ENCODE measurements around the gene NSG1. TPM values are rescaled to one million over a fixed set of nuclear protein-coding genes. Genes with fewer than 3 reads are reported as not detected.

Gene NSG1
- total and polyA plus RNA-seq, 7 experiments from 2014 or later: 0.53 to 24.5 (median 19.5) TPM

DNA sequence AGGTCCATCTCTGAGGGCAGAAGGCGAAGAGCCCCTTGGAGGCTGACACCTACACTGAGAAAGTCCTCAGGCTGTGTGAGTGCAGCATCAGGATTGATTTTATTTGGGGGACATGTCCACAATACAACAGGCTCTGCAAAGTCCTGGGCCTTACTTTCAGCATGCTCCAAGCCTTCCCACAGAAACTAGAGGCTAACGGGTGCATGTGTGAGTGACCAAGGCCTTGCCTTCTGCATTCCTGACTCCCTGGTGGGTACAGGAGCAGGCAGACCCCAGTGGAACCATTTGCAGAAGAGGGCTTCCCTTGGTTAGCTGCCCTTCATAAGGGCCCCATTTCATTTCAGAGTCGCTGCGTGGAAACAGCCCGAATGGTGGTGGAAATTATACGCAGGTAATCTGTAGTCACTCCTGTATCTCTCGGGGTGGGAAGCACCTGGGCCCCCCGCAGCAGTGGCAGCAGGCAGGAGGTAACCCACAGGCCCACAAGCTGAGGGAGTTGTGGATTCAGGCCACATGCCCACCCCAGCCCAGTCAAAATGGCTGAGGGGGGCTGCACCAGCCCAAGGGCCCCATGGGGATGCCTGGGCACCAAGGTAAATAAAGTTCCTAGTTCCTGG is 37.7 kb downstream of the NSG1 start:
- Mint-ChIP-seq H3K4me1 (peaks cover 0 to 9% (median 4%) of the 10 kb centered on the region in 7 donors), H3K9me3 (peaks cover 0 to 1% (median 0%) of the 10 kb centered on the region in 11 donors), H3K36me3 (peaks cover 0 to 40% (median 12%) of the 10 kb centered on the region in 5 donors), H3K4me3 (no peak overlapping the region), H3K27me3 (no peaks in the 10 kb centered on the region), H3K27ac (peak overlapping the region in 1 of 9 donors; percentile 21)
- POLR2A ChIA-PET: no interaction called here
- no peak for DNase-seq
- H3K27ac ChIP-seq (ENCODE audit: low read depth, low read length): no peak overlapping the region
- ATAC-seq: no peak
- H3K4me1 ChIP-seq (ENCODE audit: control insufficient read depth in 2 of 2, insufficient read depth in 2 of 2, low read length in 2 of 2): no peaks in the 10 kb centered on the region
- H3K9me3 ChIP-seq (ENCODE audit: control insufficient read depth in 2 of 3, low read length in 3 of 3): no peaks in the 10 kb centered on the region
- CTCF ChIA-PET: interaction anchor here (0.9 kb wide), 1 partner anchor 173 kb away, joined by 3 read pairs; no protein-coding TSS in a partner anchor
- peaks cover 0 to 50% (median 0%) of the 10 kb centered on the region in 3 experiments for H3K36me3 ChIP-seq (ENCODE audit: control insufficient read depth in 2 of 3, insufficient read depth in 3 of 3, low read length in 3 of 3)
- H3K4me3 ChIP-seq (ENCODE audit: low read length): no peak overlapping the region
- no peaks in the 10 kb centered on the region for H3K27me3 ChIP-seq (ENCODE audit: control insufficient read depth in 2 of 2, insufficient read depth in 2 of 2, low read length in 2 of 2)
- intact Hi-C loops (cut with micrococcal nuclease): no loop called here

- no peak for DNase-seq
- H3K4me1 ChIP-seq (ENCODE audit: control insufficient read depth in 2 of 2, insufficient read depth in 2 of 2, low read length in 2 of 2): no peaks in the 10 kb centered on the region
- H3K27ac Mint-ChIP-seq: peak overlapping the region in 1 of 9 donors; percentile 21
- no peak overlapping the region for H3K27ac ChIP-seq (ENCODE audit: low read depth, low read length)
- intact Hi-C loops (cut with micrococcal nuclease): no loop called here
- peaks cover 0 to 35% (median 6%) of the 10 kb centered on the region in 5 donors for H3K36me3 Mint-ChIP-seq
- ChIA-PET CTCF (interaction anchor here (0.6 to 0.9 kb wide), 2 partner anchors 41 to 174 kb away, joined by 3 read pairs; no protein-coding TSS in a partner anchor), POLR2A (interaction anchor here (1.0 kb wide), 1 partner anchor 173 kb away, joined by 3 read pairs; no protein-coding TSS in a partner anchor)
- no peaks in the 10 kb centered on the region for H3K27me3 ChIP-seq (ENCODE audit: control insufficient read depth in 2 of 2, insufficient read depth in 2 of 2, low read length in 2 of 2)
- no peak for ATAC-seq
- no peaks in the 10 kb centered on the region for H3K9me3 ChIP-seq (ENCODE audit: control insufficient read depth in 2 of 3, low read length in 3 of 3)
- no peak overlapping the region for H3K4me3 ChIP-seq (ENCODE audit: low read length)
- H3K4me1 Mint-ChIP-seq: peaks cover 0 to 5% (median 0%) of the 10 kb centered on the region in 7 donors
- H3K36me3 ChIP-seq (ENCODE audit: control insufficient read depth in 2 of 3, insufficient read depth in 3 of 3, low read length in 3 of 3): peaks cover 0 to 44% (median 0%) of the 10 kb centered on the region in 3 experiments
- H3K27me3 Mint-ChIP-seq: no peaks in the 10 kb centered on the region
- H3K4me3 Mint-ChIP-seq: no peak overlapping the region
- peaks cover 0 to 1% (median 0%) of the 10 kb centered on the region in 11 donors for H3K9me3 Mint-ChIP-seq
Observed at GRCh38 chr4:4425119-4425690, 38.3 kb downstream of the NSG1 start.

GRCh38 chr4:4425696-4426095 is 38.8 kb downstream of the NSG1 start:
- intact Hi-C loops (cut with micrococcal nuclease): no loop called here
- Mint-ChIP-seq H3K9me3 (peaks cover 0 to 1% (median 0%) of the 10 kb centered on the region in 11 donors), H3K27me3 (no peaks in the 10 kb centered on the region), H3K4me3 (no peak overlapping the region), H3K36me3 (peaks cover 0 to 33% (median 5%) of the 10 kb centered on the region in 5 donors), H3K4me1 (peaks cover 0 to 8% (median 3%) of the 10 kb centered on the region in 7 donors), H3K27ac (peak overlapping the region in 2 of 9 donors; percentile 31 to 50)
- ATAC-seq: no peak
- ChIA-PET POLR2A (interaction anchor here (1.0 kb wide), 1 partner anchor 174 kb away, joined by 3 read pairs; no protein-coding TSS in a partner anchor), CTCF (interaction anchor here (0.6 kb wide), 1 partner anchor 42 kb away, joined by 3 read pairs; no protein-coding TSS in a partner anchor)
- H3K4me1 ChIP-seq (ENCODE audit: control insufficient read depth in 2 of 2, insufficient read depth in 2 of 2, low read length in 2 of 2): no peaks in the 10 kb centered on the region
- no peak overlapping the region for H3K27ac ChIP-seq (ENCODE audit: low read depth, low read length)
- H3K27me3 ChIP-seq (ENCODE audit: control insufficient read depth in 2 of 2, insufficient read depth in 2 of 2, low read length in 2 of 2): no peaks in the 10 kb centered on the region
- peaks cover 0 to 39% (median 0%) of the 10 kb centered on the region in 3 experiments for H3K36me3 ChIP-seq (ENCODE audit: control insufficient read depth in 2 of 3, insufficient read depth in 3 of 3, low read length in 3 of 3)
- H3K4me3 ChIP-seq (ENCODE audit: low read length): no peak overlapping the region
- peak in 1 of 9 donors; percentile 13 for DNase-seq
- no peaks in the 10 kb centered on the region for H3K9me3 ChIP-seq (ENCODE audit: control insufficient read depth in 2 of 3, low read length in 3 of 3)

DNA sequence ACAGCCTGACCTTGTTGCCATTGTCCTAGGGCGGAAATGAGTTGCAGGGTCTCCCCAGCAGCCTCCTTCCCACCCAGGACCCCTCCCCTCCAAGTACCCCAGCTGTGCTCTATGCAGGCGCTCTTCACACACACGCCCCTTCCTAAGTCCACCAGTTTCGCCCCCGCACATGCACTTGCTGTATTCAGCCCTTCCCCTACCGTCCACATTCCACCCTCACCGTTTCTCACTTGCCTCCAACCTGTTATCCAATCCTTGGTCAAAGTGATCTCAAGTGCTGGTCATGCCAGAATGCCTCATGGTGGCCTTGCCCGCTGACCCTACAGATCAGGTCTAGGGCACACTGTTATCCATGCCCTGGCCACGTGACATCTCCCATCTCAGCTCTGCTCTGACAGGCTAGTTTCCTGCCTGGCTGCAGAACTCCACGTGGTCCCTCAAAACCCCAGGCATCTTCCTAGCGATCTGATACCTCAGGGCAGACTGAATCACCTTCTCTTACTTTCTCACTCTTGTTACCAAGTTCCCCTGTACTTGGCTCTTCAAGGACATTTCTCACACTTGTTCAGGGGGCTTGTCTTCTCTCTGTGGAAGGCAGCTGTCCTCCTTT is 39.7 kb downstream of the NSG1 start:
- Mint-ChIP-seq H3K27me3 (no peaks in the 10 kb centered on the region), H3K27ac (peak overlapping the region in 2 of 9 donors; percentile 23 to 66), H3K9me3 (peaks cover 0 to 1% (median 0%) of the 10 kb centered on the region in 11 donors), H3K36me3 (peaks cover 0 to 27% (median 0%) of the 10 kb centered on the region in 5 donors), H3K4me1 (peaks cover 0 to 6% (median 3%) of the 10 kb centered on the region in 7 donors), H3K4me3 (no peak overlapping the region)
- ChIA-PET CTCF (no interaction called here), POLR2A (no interaction called here)
- intact Hi-C loops (cut with micrococcal nuclease): no loop called here
- ATAC-seq (no peak), DNase-seq (no peak)
- Histone ChIP-seq H3K27me3 (ENCODE audit: control insufficient read depth in 2 of 2, insufficient read depth in 2 of 2, low read length in 2 of 2) (no peaks in the 10 kb centered on the region), H3K4me1 (ENCODE audit: control insufficient read depth in 2 of 2, insufficient read depth in 2 of 2, low read length in 2 of 2) (no peaks in the 10 kb centered on the region), H3K4me3 (ENCODE audit: low read length) (no peak overlapping the region), H3K9me3 (ENCODE audit: control insufficient read depth in 2 of 3, low read length in 3 of 3) (no peaks in the 10 kb centered on the region), H3K36me3 (ENCODE audit: control insufficient read depth in 2 of 3, insufficient read depth in 3 of 3, low read length in 3 of 3) (peaks cover 0 to 31% (median 0%) of the 10 kb centered on the region in 3 experiments), H3K27ac (ENCODE audit: low read depth, low read length) (no peak overlapping the region)

GRCh38 chr4:4427121-4427870 is 40.4 kb downstream of the NSG1 start:
- Histone ChIP-seq H3K4me3 (ENCODE audit: low read length) (no peak overlapping the region), H3K9me3 (ENCODE audit: control insufficient read depth in 2 of 3, low read length in 3 of 3) (no peaks in the 10 kb centered on the region), H3K4me1 (ENCODE audit: control insufficient read depth in 2 of 2, insufficient read depth in 2 of 2, low read length in 2 of 2) (no peaks in the 10 kb centered on the region), H3K27me3 (ENCODE audit: control insufficient read depth in 2 of 2, insufficient read depth in 2 of 2, low read length in 2 of 2) (no peaks in the 10 kb centered on the region), H3K36me3 (ENCODE audit: control insufficient read depth in 2 of 3, insufficient read depth in 3 of 3, low read length in 3 of 3) (peaks cover 0 to 26% (median 0%) of the 10 kb centered on the region in 3 experiments), H3K27ac (ENCODE audit: low read depth, low read length) (no peak overlapping the region)
- H3K36me3 Mint-ChIP-seq: peaks cover 0 to 24% (median 0%) of the 10 kb centered on the region in 5 donors
- H3K27me3 Mint-ChIP-seq: no peaks in the 10 kb centered on the region
- CTCF ChIA-PET: no interaction called here
- DNase-seq (no peak), ATAC-seq (no peak)
- intact Hi-C loops (cut with micrococcal nuclease): no loop called here
- no peak overlapping the region for H3K27ac Mint-ChIP-seq
- peaks cover 0 to 6% (median 3%) of the 10 kb centered on the region in 7 donors for H3K4me1 Mint-ChIP-seq
- no peak overlapping the region for H3K4me3 Mint-ChIP-seq
- H3K9me3 Mint-ChIP-seq: peaks cover 0 to 1% (median 0%) of the 10 kb centered on the region in 11 donors
- POLR2A ChIA-PET: no interaction called here

DNA sequence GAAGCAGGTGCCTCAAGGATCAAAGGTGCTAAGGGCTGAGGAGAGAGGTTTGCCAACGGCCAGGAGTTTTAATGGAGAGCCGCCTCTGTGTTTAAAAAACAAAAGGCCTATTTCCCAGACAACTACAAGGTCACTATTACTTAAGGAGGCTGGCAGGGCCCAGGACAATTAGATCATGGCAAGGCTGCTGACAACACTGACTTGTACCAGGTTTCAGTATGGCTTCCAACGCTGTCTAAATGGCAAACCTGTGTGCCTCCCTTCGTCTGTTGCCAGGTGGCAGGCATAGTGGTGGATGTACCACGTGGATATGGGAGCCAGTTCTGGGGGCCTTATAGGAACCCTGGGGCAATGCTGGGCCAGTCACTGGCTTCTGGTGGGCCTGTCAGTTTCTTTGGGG is 41.0 kb downstream of the NSG1 start:
- Histone ChIP-seq H3K4me3 (ENCODE audit: low read length) (no peak overlapping the region), H3K4me1 (ENCODE audit: control insufficient read depth in 2 of 2, insufficient read depth in 2 of 2, low read length in 2 of 2) (no peaks in the 10 kb centered on the region), H3K36me3 (ENCODE audit: control insufficient read depth in 2 of 3, insufficient read depth in 3 of 3, low read length in 3 of 3) (peaks cover 0 to 22% (median 0%) of the 10 kb centered on the region in 3 experiments), H3K9me3 (ENCODE audit: control insufficient read depth in 2 of 3, low read length in 3 of 3) (no peaks in the 10 kb centered on the region), H3K27me3 (ENCODE audit: control insufficient read depth in 2 of 2, insufficient read depth in 2 of 2, low read length in 2 of 2) (no peaks in the 10 kb centered on the region), H3K27ac (ENCODE audit: low read depth, low read length) (no peak overlapping the region)
- ATAC-seq (no peak), DNase-seq (peak in 1 of 9 donors; percentile 8)
- no peaks in the 10 kb centered on the region for H3K27me3 Mint-ChIP-seq
- CTCF ChIA-PET: no interaction called here
- intact Hi-C loops (cut with micrococcal nuclease): no loop called here
- H3K4me3 Mint-ChIP-seq: no peak overlapping the region
- POLR2A ChIA-PET: no interaction called here
- H3K4me1 Mint-ChIP-seq: peaks cover 0 to 6% (median 3%) of the 10 kb centered on the region in 7 donors
- H3K9me3 Mint-ChIP-seq: peaks cover 0 to 1% (median 0%) of the 10 kb centered on the region in 11 donors
- H3K36me3 Mint-ChIP-seq: peaks cover 0 to 26% (median 0%) of the 10 kb centered on the region in 5 donors
- H3K27ac Mint-ChIP-seq: peak overlapping the region in 1 of 9 donors; percentile 23
